ENCODE data around the gene IRF6. TPM values are rescaled to one million over a fixed set of nuclear protein-coding genes. Genes with fewer than 3 reads are reported as not detected.
A peak's percentile ranks its signal among the peaks of the same experiment; 100 is the strongest.

Gene IRF6
- total RNA-seq, 6 experiments from 2014 or later: 24.9 to 33.9 (median 28.9) TPM

DNA sequence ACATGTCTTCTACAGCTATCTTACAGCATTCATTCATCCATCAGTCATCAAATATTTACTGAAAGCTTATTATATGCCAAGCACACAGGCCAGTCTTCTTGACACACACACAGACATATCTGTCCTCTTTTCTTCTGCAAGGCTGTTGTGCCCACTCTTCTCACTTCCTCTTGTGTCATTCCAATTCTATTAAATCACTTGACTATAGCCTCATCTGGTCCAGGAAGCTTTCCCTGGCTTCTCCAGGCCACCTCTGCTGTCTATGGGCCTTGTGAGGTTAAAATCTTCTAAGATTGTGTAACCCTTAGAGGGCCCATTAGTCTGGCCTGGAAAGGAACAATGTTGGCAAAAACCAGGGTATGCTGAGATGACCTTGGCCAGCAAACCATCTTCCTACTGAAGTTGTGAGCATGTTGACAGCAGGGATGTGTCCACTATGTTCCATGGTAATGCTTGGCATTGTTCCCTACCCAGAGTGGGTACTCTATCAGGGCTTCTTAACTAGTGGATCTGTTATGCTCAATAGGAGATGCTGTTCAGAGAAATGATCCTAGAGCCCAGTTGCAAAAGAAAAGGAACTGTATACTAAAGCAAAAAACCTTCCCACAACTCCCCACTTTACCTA is 44.8 kb downstream of the IRF6 start:
- TF ChIP-seq CTCF (IDR thresholded peaks at IDR 0.05) (no peak), POLR2A (IDR thresholded peaks at IDR 0.05) (no peak)
- no peaks in the 10 kb centered on the region for H3K9me3 ChIP-seq
- H3K27me3 ChIP-seq: no peaks in the 10 kb centered on the region
- no peak for DNase-seq
- H3K36me3 ChIP-seq: no peaks in the 10 kb centered on the region
- H3K27ac ChIP-seq: no peak overlapping the region
- no peak for ATAC-seq
- no peaks in the 10 kb centered on the region for H3K4me1 ChIP-seq
- intact Hi-C loops (cut with DNase I): loop anchor here in 1 of 2 donors (10.0 kb wide), 1 partner anchor 166 kb away; no protein-coding TSS in a partner anchor
- no peak overlapping the region for H3K4me3 ChIP-seq

- no peak overlapping the region for H3K4me3 ChIP-seq
- no peaks in the 10 kb centered on the region for H3K27me3 ChIP-seq
- H3K36me3 ChIP-seq: no peaks in the 10 kb centered on the region
- DNase-seq (no peak), ATAC-seq (no peak)
- TF ChIP-seq CTCF (IDR thresholded peaks at IDR 0.05) (no peak), POLR2A (IDR thresholded peaks at IDR 0.05) (no peak)
- no peaks in the 10 kb centered on the region for H3K4me1 ChIP-seq
- intact Hi-C loops (cut with DNase I): loop anchor here in 1 of 2 donors (10.0 kb wide), 1 partner anchor 165 kb away; no protein-coding TSS in a partner anchor
- WGBS (ENCODE audit: insufficient coverage, low coverage, low lambda C conversion rate, missing lambda C conversion rate): 90% methylated on average over 2 of the region's 12 CpGs
- no peak overlapping the region for H3K27ac ChIP-seq
- H3K9me3 ChIP-seq: no peaks in the 10 kb centered on the region
Measured at GRCh38 chr1:209759829-209760359, 46.0 kb downstream of the IRF6 start.

GRCh38 chr1:209758400-209758799 is 47.5 kb downstream of the IRF6 start:
- DNase-seq (no peak), ATAC-seq (no peak)
- no peaks in the 10 kb centered on the region for H3K4me1 ChIP-seq
- intact Hi-C loops (cut with DNase I): no loop called here
- H3K9me3 ChIP-seq: no peaks in the 10 kb centered on the region
- H3K36me3 ChIP-seq: no peaks in the 10 kb centered on the region
- no peak for TF ChIP-seq CTCF (IDR thresholded peaks at IDR 0.05)
- TF ChIP-seq POLR2A (IDR thresholded peaks at IDR 0.05): no peak
- WGBS (ENCODE audit: insufficient coverage, low coverage, low lambda C conversion rate, missing lambda C conversion rate): 51% methylated on average over 3 of the region's 3 CpGs
- H3K27ac ChIP-seq: no peak overlapping the region
- no peaks in the 10 kb centered on the region for H3K27me3 ChIP-seq
- H3K4me3 ChIP-seq: no peak overlapping the region

DNA sequence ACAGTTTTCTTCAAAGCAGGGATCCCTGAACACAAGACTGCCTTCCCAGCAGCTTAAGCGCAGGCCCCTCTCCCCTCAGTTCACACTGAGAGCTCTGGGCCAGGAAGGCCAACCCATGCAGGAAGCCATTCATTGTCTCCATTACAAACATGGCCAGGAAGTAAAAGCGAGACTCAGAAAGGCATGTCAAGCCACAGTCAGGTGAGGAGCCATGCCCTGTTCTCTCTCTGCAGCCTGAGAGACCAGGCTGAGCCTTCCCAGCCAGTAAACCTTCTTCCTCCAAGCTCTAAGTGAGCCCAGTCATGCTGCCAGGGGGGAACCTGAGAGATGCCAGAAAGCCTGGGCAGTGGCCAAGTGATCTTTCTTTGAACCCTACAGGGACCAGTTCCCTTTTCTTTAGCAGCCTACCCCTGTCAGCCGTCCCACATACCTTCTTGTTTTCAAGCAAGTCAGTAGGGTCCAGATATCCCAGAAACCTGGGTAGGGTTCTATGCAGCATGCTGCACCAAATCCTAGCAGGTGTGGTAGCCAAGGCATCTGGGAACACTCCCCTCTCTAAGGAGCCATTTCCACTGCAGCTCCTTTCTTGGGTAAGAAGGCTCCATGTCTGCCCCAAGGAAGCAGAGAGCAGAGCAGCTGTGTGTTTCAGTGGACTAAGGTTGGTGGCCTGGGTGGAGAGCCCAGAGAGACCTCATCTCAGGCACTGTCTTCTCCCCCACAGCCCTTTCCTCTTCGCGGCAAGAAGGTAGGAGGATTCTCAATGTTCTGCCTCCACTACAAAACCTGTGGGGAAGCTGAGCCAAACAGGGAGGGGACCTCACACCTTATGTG is 49.1 kb downstream of the IRF6 start:
- intact Hi-C loops (cut with DNase I): no loop called here
- Histone ChIP-seq H3K4me1 (no peaks in the 10 kb centered on the region), H3K9me3 (no peaks in the 10 kb centered on the region), H3K27ac (peak overlapping the region in 2 of 3 donors; percentile 38 to 40), H3K4me3 (peak overlapping the region in 1 of 3 donors; percentile 16), H3K27me3 (no peaks in the 10 kb centered on the region), H3K36me3 (no peaks in the 10 kb centered on the region)
- 55% methylated on average over 4 of the region's 5 CpGs for WGBS (ENCODE audit: insufficient coverage, low coverage, low lambda C conversion rate, missing lambda C conversion rate)
- DNase-seq: peak in 2 of 3 donors; percentile 31 to 60
- TF ChIP-seq CTCF (IDR thresholded peaks at IDR 0.05) (no peak), POLR2A (IDR thresholded peaks at IDR 0.05) (no peak)
- peak; percentile 30 to 49 (median 46) for ATAC-seq

Measured in right lobe of liver (tissue), 6 donors.